Neural progenitor cell (in vitro differentiated cells): ENCODE data around the gene HYCC2. TPM values are rescaled to one million over a fixed set of nuclear protein-coding genes. Genes with fewer than 3 reads are reported as not detected.

Source experiments
- DNase-seq: peaks from one replicate; pipeline ENCODE4 v3.0.0-alpha.2; 2016; ENCODE audit warnings: low spot score
- H2AFZ ChIP-seq: fragments of 200-600 bp; sonication (generic); replicated peaks from 2 replicates; pipeline ENCODE4 v1.6.1; 2016; ENCODE audit warnings: antibody characterized with exemption
- H3F3A ChIP-seq: fragments of 200-600 bp; sonication (generic); 2 replicates; pipeline ENCODE4 v1.6.1; 2016; ENCODE audit warnings: antibody characterized with exemption, low read depth
- H3K27ac ChIP-seq: fragments of 200-600 bp; sonication (generic); 2 replicates; pipeline ENCODE4 v1.5.1; 2016; ENCODE audit warnings: mild to moderate bottlenecking
- H3K27me3 ChIP-seq: fragments of 200-600 bp; sonication (generic); 2 replicates; pipeline ENCODE4 v1.6.1; 2016; ENCODE audit warnings: mild to moderate bottlenecking, moderate library complexity
- H3K36me3 ChIP-seq: fragments of 200-600 bp; sonication (generic); 2 replicates; pipeline ENCODE4 v1.5.1; 2016
- H3K4me1 ChIP-seq: fragments of 200-600 bp; sonication (generic); 2 replicates; pipeline ENCODE4 v1.6.1; 2016; ENCODE audit warnings: mixed run types
- H3K4me2 ChIP-seq: fragments of 200-600 bp; sonication (generic); 2 replicates; pipeline ENCODE4 v1.6.1; 2016
- H3K4me3 ChIP-seq: fragments of 200-600 bp; sonication (generic); 2 replicates; pipeline ENCODE4 v1.5.1; 2016
- H3K79me2 ChIP-seq: fragments of 200-600 bp; sonication (generic); 2 replicates; pipeline ENCODE4 v1.6.1; 2016; ENCODE audit warnings: low read depth
- H3K9ac ChIP-seq: fragments of 200-600 bp; sonication (generic); 2 replicates; pipeline ENCODE4 v1.6.1; 2016
- H3K9me3 ChIP-seq: fragments of 200-600 bp; sonication (generic); 2 replicates; pipeline ENCODE4 v1.5.1; 2016; ENCODE audit warnings: low read depth
- H4K20me1 ChIP-seq: fragments of 200-600 bp; sonication (generic); 2 replicates; pipeline ENCODE4 v1.6.1; 2016; ENCODE audit warnings: low read depth
- H3K27ac Mint-ChIP-seq: 3 replicates; pipeline ENCODE4 v1.8.0; 2021; ENCODE audit warnings: mixed read lengths
- H3K27me3 Mint-ChIP-seq: 2 replicates; pipeline ENCODE4 v1.8.0; 2022; ENCODE audit warnings: low read depth, mild to moderate bottlenecking, inconsistent platforms, moderate library complexity, mixed read lengths; ENCODE audit not compliant: insufficient read depth
- H3K36me3 Mint-ChIP-seq: 3 replicates; pipeline ENCODE4 v1.8.0; 2021; ENCODE audit warnings: mixed read lengths
- H3K4me1 Mint-ChIP-seq: 3 replicates; pipeline ENCODE4 v1.8.0; 2021; ENCODE audit warnings: mixed read lengths
- H3K4me3 Mint-ChIP-seq: 3 replicates; pipeline ENCODE4 v1.8.0; 2021; ENCODE audit warnings: mild to moderate bottlenecking, moderate library complexity, mixed read lengths
- H3K9me3 Mint-ChIP-seq: 3 replicates; pipeline ENCODE4 v1.8.0; 2020; ENCODE audit warnings: mixed read lengths
- CTCF ChIP-seq: fragments of 200-600 bp; sonication (generic); IDR thresholded peaks from 2 replicates; pipeline ENCODE4 v1.5.1; 2017; ENCODE audit warnings: antibody characterized with exemption, mild to moderate bottlenecking
- EZH2 ChIP-seq: fragments of 200-600 bp; sonication (generic); IDR thresholded peaks from 2 replicates; pipeline ENCODE4 v1.6.1; 2017; ENCODE audit warnings: antibody characterized with exemption, mild to moderate bottlenecking, moderate library complexity
- EZH2phosphoT487 ChIP-seq: fragments of 200-600 bp; sonication (generic); IDR thresholded peaks from 2 replicates; pipeline ENCODE4 v1.6.1; 2017; ENCODE audit warnings: antibody characterized with exemption
- total RNA-seq: library from RNA; depleted of rRNA; stranded (reverse); fragments of >200 nt; gene quantifications from 2 replicates; pipeline ENCODE4 v1.2.3, GENCODE V29; 2015; ENCODE audit warnings: low replicate concordance

HYCC2 gene
- total RNA-seq, 1 donor from 2014 or later = 9.1 TPM

GRCh38 chr2:201105759-201106158, 34.3 kb upstream of the HYCC2 start:
- H3K9me3 Mint-ChIP-seq = no peaks in the 10 kb centered on the region
- no peaks in the 10 kb centered on the region for H3K79me2 ChIP-seq
- no peak overlapping the region for H3K4me3 Mint-ChIP-seq
- H2AFZ ChIP-seq = no peak overlapping the region
- no peak overlapping the region for H3K27ac Mint-ChIP-seq
- no peaks in the 10 kb centered on the region for H3K4me1 Mint-ChIP-seq
- no peaks in the 10 kb centered on the region for H3K36me3 ChIP-seq
- H3K27ac ChIP-seq = no peak overlapping the region
- H3K4me2 ChIP-seq = no peak overlapping the region
- H4K20me1 ChIP-seq = no peaks in the 10 kb centered on the region
- TF ChIP-seq EZH2phosphoT487 = no peak
- no peak for TF ChIP-seq CTCF
- TF ChIP-seq EZH2 = no peak
- H3K4me1 ChIP-seq = no peaks in the 10 kb centered on the region
- no peaks in the 10 kb centered on the region for H3K9me3 ChIP-seq
- no peak overlapping the region for H3K4me3 ChIP-seq
- H3K9ac ChIP-seq = no peak overlapping the region
- no peaks in the 10 kb centered on the region for H3K36me3 Mint-ChIP-seq
- no peaks in the 10 kb centered on the region for H3K27me3 Mint-ChIP-seq
- no peak for DNase-seq
- H3F3A ChIP-seq = no peaks in the 10 kb centered on the region
- H3K27me3 ChIP-seq = no peaks in the 10 kb centered on the region

DNA sequence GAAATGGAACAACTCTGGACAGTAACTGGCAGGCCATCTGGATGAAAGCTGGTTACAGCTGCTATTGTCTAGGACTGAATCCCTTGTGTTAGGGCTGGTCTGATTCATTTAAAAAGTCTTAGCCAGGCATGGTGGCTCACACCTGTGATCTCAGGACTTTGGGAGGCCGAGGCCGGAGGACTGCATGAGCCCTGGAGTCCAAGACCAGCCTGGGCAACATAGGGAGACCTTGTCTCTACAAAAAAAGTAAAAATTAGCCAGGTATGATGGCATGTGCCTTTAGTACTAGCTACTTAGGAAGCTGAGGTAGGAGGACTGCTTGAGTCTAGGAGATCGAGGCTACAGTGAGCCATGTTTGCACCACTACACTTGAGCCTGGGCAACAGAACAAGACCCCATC, 29.0 kb upstream of the HYCC2 start:
- no peak overlapping the region for H3K27ac ChIP-seq
- no peak for DNase-seq
- H3K79me2 ChIP-seq = no peaks in the 10 kb centered on the region
- no peak overlapping the region for H3K9ac ChIP-seq
- no peaks in the 10 kb centered on the region for H3K4me1 ChIP-seq
- Mint-ChIP-seq H3K27me3 (no peaks in the 10 kb centered on the region), H3K4me3 (no peak overlapping the region), H3K4me1 (no peaks in the 10 kb centered on the region), H3K27ac (no peak overlapping the region), H3K9me3 (no peaks in the 10 kb centered on the region), H3K36me3 (no peaks in the 10 kb centered on the region)
- H3K4me2 ChIP-seq = no peak overlapping the region
- no peaks in the 10 kb centered on the region for H3F3A ChIP-seq
- no peaks in the 10 kb centered on the region for H3K36me3 ChIP-seq
- H3K9me3 ChIP-seq = no peaks in the 10 kb centered on the region
- no peaks in the 10 kb centered on the region for H4K20me1 ChIP-seq
- TF ChIP-seq EZH2phosphoT487 = no peak
- TF ChIP-seq CTCF = no peak
- TF ChIP-seq EZH2 = no peak
- no peak overlapping the region for H2AFZ ChIP-seq
- no peaks in the 10 kb centered on the region for H3K27me3 ChIP-seq
- no peak overlapping the region for H3K4me3 ChIP-seq

DNA sequence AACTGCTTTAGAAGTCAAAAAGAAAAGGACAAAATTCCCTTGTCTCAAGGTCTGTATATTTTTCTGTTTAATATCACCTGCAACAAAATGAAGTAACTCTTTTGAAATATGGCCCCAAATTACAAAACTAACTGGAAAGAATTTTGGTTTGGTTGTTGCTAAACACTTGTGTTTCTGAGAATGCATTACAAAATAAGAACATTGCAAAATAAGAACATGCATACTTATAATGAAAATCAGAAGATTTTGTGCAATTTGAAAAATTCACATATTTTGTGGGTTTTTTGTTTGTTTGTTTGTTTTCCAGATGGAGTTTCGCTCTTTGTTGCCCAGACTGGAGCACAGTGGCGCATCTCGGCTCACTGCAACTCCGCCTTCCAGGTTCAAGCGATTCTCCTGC, 22.1 kb upstream of the HYCC2 start:
- Histone ChIP-seq H3K4me1 (no peaks in the 10 kb centered on the region), H3K27me3 (no peaks in the 10 kb centered on the region), H3K36me3 (no peaks in the 10 kb centered on the region), H3K9me3 (no peaks in the 10 kb centered on the region), H2AFZ (no peak overlapping the region), H3K9ac (no peak overlapping the region), H3K4me3 (no peak overlapping the region), H4K20me1 (no peaks in the 10 kb centered on the region), H3K4me2 (no peak overlapping the region), H3K79me2 (no peaks in the 10 kb centered on the region), H3K27ac (no peak overlapping the region), H3F3A (no peaks in the 10 kb centered on the region)
- H3K4me3 Mint-ChIP-seq = no peak overlapping the region
- no peak for DNase-seq
- TF ChIP-seq EZH2 (no peak), CTCF (no peak), EZH2phosphoT487 (no peak)
- peaks cover 3% of the 10 kb centered on the region for H3K36me3 Mint-ChIP-seq
- H3K9me3 Mint-ChIP-seq = no peaks in the 10 kb centered on the region
- H3K27me3 Mint-ChIP-seq = peaks cover 3% of the 10 kb centered on the region
- no peak overlapping the region for H3K27ac Mint-ChIP-seq
- H3K4me1 Mint-ChIP-seq = no peaks in the 10 kb centered on the region
